GM18499 (cell line): ENCODE measurements around the gene TMEM19.
A peak's percentile ranks its signal among the peaks of the same experiment; 100 is the strongest.

ENCODE experiments used
- ATAC-seq: cut with Tn5 transposase; IDR thresholded peaks from one replicate; pipeline ENCODE4 v1.9.1; 2021; ENCODE audit warnings: moderate number of reproducible peaks; ENCODE audit not compliant: insufficient read depth, unreplicated experiment

Gene TMEM19

GRCh38 chr12:71708658-71709057 is 22.8 kb downstream of the TMEM19 start:
- ATAC-seq = no peak

GRCh38 chr12:71710276-71711125 is 24.6 kb downstream of the TMEM19 start:
- no peak for ATAC-seq

GRCh38 chr12:71718611-71719010 is 32.7 kb downstream of the TMEM19 start:
- no peak for ATAC-seq

GRCh38 chr12:71719647-71720370 is 33.9 kb downstream of the TMEM19 start:
- ATAC-seq = no peak

- ATAC-seq = no peak
Measured at GRCh38 chr12:71721783-71722505, 36.1 kb downstream of the TMEM19 start.

- ATAC-seq = no peak
Measured at GRCh38 chr12:71725011-71725410, 39.1 kb downstream of the TMEM19 start.

GRCh38 chr12:71726548-71726947 is 40.7 kb downstream of the TMEM19 start:
- ATAC-seq = no peak

- ATAC-seq = no peak
Measured at GRCh38 chr12:71727958-71728357, 42.1 kb downstream of the TMEM19 start.

- ATAC-seq = no peak
Measured at GRCh38 chr12:71730936-71731335, 45.1 kb downstream of the TMEM19 start.

- no peak for ATAC-seq
Measured at GRCh38 chr12:71731439-71732356, 45.8 kb downstream of the TMEM19 start.

- ATAC-seq = no peak
Measured at GRCh38 chr12:71732357-71732712, 46.5 kb downstream of the TMEM19 start.

GRCh38 chr12:71737197-71737596 is 51.3 kb downstream of the TMEM19 start:
- ATAC-seq = no peak

- ATAC-seq = no peak
Measured at GRCh38 chr12:71742998-71743397, 57.1 kb downstream of the TMEM19 start.

GRCh38 chr12:71744522-71745300 is 58.8 kb downstream of the TMEM19 start:
- no peak for ATAC-seq

GRCh38 chr12:71746974-71747611 is 61.2 kb downstream of the TMEM19 start:
- ATAC-seq = peak; percentile 72

- no peak for ATAC-seq
Measured at GRCh38 chr12:71748081-71748850, 62.4 kb downstream of the TMEM19 start.

- ATAC-seq = no peak
Measured at GRCh38 chr12:71749666-71750065, 63.8 kb downstream of the TMEM19 start.

GRCh38 chr12:71752891-71753290 is 67.0 kb downstream of the TMEM19 start:
- no peak for ATAC-seq
